ENCODE measurements around the gene PCDHA6.
"Not testable (repeated sequence)": the region's sequence is repeated elsewhere in the genome, so short reads cannot be mapped to it uniquely, and the experiment has no call there.

PCDHA6 gene

GRCh38 chr5:140857177-140857986 is 29.6 kb downstream of the PCDHA6 start:
- no peak for DNase-seq (ENCODE audit: low read depth, low spot score)

GRCh38 chr5:140857987-140858240 is 30.2 kb downstream of the PCDHA6 start:
- no peak for DNase-seq (ENCODE audit: low read depth, low spot score)

GRCh38 chr5:140862441-140863295 is 34.9 kb downstream of the PCDHA6 start:
- no peak for DNase-seq (ENCODE audit: low read depth, low spot score)

GRCh38 chr5:140868721-140869554 is 41.2 kb downstream of the PCDHA6 start, which contains the start of gene PCDHA11:
TSS of gene PCDHA11 (plus strand) at chr5:140868957. CDS start at chr5:140869104, 147 bp downstream.
- peak; percentile 10 for DNase-seq (ENCODE audit: low read depth, low spot score)

- no peak for DNase-seq (ENCODE audit: low read depth, low spot score)
Observed at GRCh38 chr5:140869555-140869886, 41.8 kb downstream of the PCDHA6 start.

GRCh38 chr5:140870221-140871201 is 42.8 kb downstream of the PCDHA6 start:
- DNase-seq (ENCODE audit: low read depth, low spot score): no peak

- no peak for DNase-seq (ENCODE audit: low read depth, low spot score)
Observed at GRCh38 chr5:140875085-140876065, 47.6 kb downstream of the PCDHA6 start, which contains the start of gene PCDHA12. TSS of gene PCDHA12 (plus strand) at chr5:140875308. CDS start at chr5:140875473, 165 bp downstream.

- DNase-seq (ENCODE audit: low read depth, low spot score): not testable (repeated sequence)
Observed at GRCh38 chr5:140876541-140877261, 48.9 kb downstream of the PCDHA6 start.

- no peak for DNase-seq (ENCODE audit: low read depth, low spot score)
Observed at GRCh38 chr5:140877262-140877581, 49.5 kb downstream of the PCDHA6 start.
